ENCODE measurements around the gene ZFP1.
"Not testable (repeated sequence)": the region's sequence is repeated elsewhere in the genome, so short reads cannot be mapped to it uniquely, and the experiment has no call there.

DNA sequence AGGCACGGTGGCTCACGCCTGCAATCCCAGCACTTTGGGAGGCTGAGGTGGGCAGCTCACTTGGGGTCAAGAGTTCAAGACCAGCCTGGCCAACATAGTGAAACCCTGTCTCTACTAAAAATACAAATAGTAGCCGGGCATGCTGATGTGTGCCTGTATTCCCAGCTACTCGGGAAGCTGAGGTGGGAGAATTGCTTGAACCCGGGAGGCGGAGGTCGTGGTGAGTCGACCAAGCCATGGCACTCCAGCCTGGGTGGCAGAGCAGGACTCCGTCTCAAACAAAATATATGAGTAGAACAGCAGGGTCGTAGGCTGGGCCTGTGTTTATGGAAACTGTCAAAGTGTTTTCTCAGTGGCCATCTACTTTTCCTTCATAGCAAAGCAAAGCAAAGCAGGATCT, 63.0 kb downstream of the ZFP1 start:
- not testable (repeated sequence) for TF ChIP-seq ZFP30 (CRISPR knock-in tag; IDR thresholded peaks at IDR 0.05); ARNTL (CRISPR knock-in tag; IDR thresholded peaks at IDR 0.05; ENCODE audit: borderline replicate concordance, low read depth)
- TF ChIP-seq, protein P1, sequence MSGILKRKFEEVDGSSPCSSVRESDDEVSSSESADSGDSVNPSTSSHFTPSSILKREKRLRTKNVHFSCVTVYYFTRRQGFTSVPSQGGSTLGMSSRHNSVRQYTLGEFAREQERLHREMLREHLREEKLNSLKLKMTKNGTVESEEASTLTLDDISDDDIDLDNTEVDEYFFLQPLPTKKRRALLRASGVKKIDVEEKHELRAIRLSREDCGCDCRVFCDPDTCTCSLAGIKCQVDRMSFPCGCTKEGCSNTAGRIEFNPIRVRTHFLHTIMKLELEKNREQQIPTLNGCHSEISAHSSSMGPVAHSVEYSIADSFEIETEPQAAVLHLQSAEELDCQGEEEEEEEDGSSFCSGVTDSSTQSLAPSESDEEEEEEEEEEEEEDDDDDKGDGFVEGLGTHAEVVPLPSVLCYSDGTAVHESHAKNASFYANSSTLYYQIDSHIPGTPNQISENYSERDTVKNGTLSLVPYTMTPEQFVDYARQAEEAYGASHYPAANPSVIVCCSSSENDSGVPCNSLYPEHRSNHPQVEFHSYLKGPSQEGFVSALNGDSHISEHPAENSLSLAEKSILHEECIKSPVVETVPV (CRISPR knock-in tag; IDR thresholded peaks at IDR 0.05): not testable (repeated sequence)
- TF ChIP-seq, protein P2, sequence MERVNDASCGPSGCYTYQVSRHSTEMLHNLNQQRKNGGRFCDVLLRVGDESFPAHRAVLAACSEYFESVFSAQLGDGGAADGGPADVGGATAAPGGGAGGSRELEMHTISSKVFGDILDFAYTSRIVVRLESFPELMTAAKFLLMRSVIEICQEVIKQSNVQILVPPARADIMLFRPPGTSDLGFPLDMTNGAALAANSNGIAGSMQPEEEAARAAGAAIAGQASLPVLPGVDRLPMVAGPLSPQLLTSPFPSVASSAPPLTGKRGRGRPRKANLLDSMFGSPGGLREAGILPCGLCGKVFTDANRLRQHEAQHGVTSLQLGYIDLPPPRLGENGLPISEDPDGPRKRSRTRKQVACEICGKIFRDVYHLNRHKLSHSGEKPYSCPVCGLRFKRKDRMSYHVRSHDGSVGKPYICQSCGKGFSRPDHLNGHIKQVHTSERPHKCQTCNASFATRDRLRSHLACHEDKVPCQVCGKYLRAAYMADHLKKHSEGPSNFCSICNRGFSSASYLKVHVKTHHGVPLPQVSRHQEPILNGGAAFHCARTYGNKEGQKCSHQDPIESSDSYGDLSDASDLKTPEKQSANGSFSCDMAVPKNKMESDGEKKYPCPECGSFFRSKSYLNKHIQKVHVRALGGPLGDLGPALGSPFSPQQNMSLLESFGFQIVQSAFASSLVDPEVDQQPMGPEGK (CRISPR knock-in tag; IDR thresholded peaks at IDR 0.05; ENCODE audit: borderline replicate concordance): not testable (repeated sequence)
